Thyroid gland (tissue), 4 donors: ENCODE data around the gene NUP214. TPM values are rescaled to one million over a fixed set of nuclear protein-coding genes. Genes with fewer than 3 reads are reported as not detected.

Source experiments
- DNase-seq, 2 donors: peaks; one replicate each; pipeline ENCODE4 v3.0.0-alpha.2; 2019
- H3K27ac ChIP-seq, 3 donors: fragments of 200-600 bp; sonication (generic); 1 replicate in 2 of 3; 2 replicates in 1 of 3; pipeline ENCODE4 v1.5.1; 2016 to 2019; ENCODE audit warnings: mild to moderate bottlenecking in 1 of 3, moderate library complexity in 1 of 3
- H3K27me3 ChIP-seq: fragments of 200-600 bp; sonication (generic); one replicate; pipeline ENCODE4 v1.5.1; 2019
- H3K36me3 ChIP-seq, 2 donors: fragments of 200-600 bp; sonication (generic); one replicate each; pipeline ENCODE4 v1.5.1; 2016 to 2019
- H3K4me1 ChIP-seq, 2 donors: fragments of 200-600 bp; sonication (generic); one replicate each; pipeline ENCODE4 v1.5.1; 2017 to 2019
- H3K4me3 ChIP-seq, 3 donors: fragments of 200-600 bp; sonication (generic); replicated peaks in 1 of 3; 1 replicate in 2 of 3; 2 replicates in 1 of 3; pipeline ENCODE4 v1.5.1; 2016; ENCODE audit warnings: mild to moderate bottlenecking in 1 of 3
- H3K9me3 ChIP-seq: fragments of 200-600 bp; sonication (generic); one replicate; pipeline ENCODE4 v1.5.1; 2017
- POLR2A ChIP-seq, 2 donors: fragments of 450-650 bp; IDR thresholded peaks; one replicate each; pipeline ENCODE4 v1.6.1; 2017; ENCODE audit warnings: antibody characterized with exemption in 2 of 2, mild to moderate bottlenecking in 2 of 2, moderate library complexity in 1 of 2
- WGBS, 2 donors: methylation state at CpG; one replicate each; pipeline ENCODE4 v1.1.5; 2017; 5-methylcytosine and 5-hydroxymethylcytosine counted together
- intact Hi-C: fragments of 100-400 bp; cut with DNase I; formaldehyde crosslinking; loops from one replicate; pipeline ENCODE4 v1.15.1; 2023
- total RNA-seq, 4 donors: library from RNA; depleted of rRNA; stranded (reverse); fragments of >200 nt; gene quantifications; one replicate each; pipeline ENCODE4 v1.2.3, GENCODE V29; 2016
- TF ChIP-seq, protein P1 (sequence below), 6 experiments: fragments of 200-600 bp in 3 of 6; fragments of 450-650 bp in 3 of 6; sonication (generic) in 3 of 6; IDR thresholded peaks; one replicate each; pipeline ENCODE4 v1.5.1; 2016 to 2019; ENCODE audit warnings: antibody characterized with exemption in 6 of 6, mild to moderate bottlenecking in 2 of 6, inconsistent platforms in 1 of 6, moderate library complexity in 1 of 6

The NUP214 gene
- total RNA-seq, 4 donors from 2014 or later: 27.3 to 59.2 (median 46.6) TPM

DNA sequence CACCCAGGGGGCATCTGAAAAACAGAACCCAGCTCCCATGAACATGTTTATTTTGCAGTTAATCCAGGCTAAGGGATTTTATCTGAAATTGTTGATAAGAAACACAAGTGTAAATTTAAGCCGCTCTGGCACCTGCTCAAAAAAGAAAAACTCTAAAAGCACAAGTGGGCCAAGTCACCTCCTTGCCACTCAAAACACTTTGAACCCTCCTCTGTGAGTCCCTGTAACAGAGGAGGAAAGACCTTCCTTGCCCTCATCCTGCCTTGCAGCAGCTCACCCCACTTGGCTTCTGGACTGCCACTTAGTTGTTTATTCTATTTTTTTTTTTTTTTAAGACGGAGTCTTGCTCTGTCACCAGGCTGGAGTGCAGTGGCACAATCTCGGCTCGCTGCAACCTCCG lies 111.4 kb downstream of the NUP214 start:
- 55 to 65% methylated on average over 5 of the region's 5 CpGs for WGBS, 2 donors
- Histone ChIP-seq H3K27ac (no peak overlapping the region), H3K4me1 (peaks cover 15 to 17% of the 10 kb centered on the region in 2 donors), H3K9me3 (no peaks in the 10 kb centered on the region), H3K4me3 (no peak overlapping the region), H3K36me3 (peaks cover 17 to 20% of the 10 kb centered on the region in 2 donors), H3K27me3 (no peaks in the 10 kb centered on the region)
- intact Hi-C loops: no loop called here
- no peak for TF ChIP-seq POLR2A (IDR thresholded peaks at IDR 0.05)
- TF ChIP-seq, protein P1, sequence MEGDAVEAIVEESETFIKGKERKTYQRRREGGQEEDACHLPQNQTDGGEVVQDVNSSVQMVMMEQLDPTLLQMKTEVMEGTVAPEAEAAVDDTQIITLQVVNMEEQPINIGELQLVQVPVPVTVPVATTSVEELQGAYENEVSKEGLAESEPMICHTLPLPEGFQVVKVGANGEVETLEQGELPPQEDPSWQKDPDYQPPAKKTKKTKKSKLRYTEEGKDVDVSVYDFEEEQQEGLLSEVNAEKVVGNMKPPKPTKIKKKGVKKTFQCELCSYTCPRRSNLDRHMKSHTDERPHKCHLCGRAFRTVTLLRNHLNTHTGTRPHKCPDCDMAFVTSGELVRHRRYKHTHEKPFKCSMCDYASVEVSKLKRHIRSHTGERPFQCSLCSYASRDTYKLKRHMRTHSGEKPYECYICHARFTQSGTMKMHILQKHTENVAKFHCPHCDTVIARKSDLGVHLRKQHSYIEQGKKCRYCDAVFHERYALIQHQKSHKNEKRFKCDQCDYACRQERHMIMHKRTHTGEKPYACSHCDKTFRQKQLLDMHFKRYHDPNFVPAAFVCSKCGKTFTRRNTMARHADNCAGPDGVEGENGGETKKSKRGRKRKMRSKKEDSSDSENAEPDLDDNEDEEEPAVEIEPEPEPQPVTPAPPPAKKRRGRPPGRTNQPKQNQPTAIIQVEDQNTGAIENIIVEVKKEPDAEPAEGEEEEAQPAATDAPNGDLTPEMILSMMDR (IDR thresholded peaks at IDR 0.05): no peak
- DNase-seq: peak; percentile 26 to 29

DNA sequence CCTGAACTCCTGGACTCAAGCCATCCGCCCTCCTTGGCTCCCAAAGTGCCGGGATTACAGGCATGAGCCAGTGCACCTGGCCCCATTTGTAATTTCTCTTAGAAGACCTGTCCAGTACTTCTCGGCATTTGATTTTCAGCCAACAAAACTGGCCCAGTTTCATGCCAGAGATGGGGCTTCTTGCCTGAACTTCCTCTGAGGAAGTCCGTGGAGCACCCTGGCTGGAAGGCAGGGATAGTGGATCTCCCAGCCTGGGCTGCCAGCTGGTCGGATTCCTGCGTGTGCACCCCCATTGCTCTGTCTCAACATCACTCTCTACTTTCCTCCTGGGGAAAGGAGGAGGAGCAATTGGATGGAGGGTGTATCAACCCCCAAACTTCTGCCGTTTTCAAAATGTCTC lies 111.9 kb downstream of the NUP214 start:
- Histone ChIP-seq H3K27me3 (no peaks in the 10 kb centered on the region), H3K27ac (no peak overlapping the region), H3K9me3 (no peaks in the 10 kb centered on the region), H3K4me3 (no peak overlapping the region), H3K4me1 (peaks cover 15 to 17% of the 10 kb centered on the region in 2 donors), H3K36me3 (peaks cover 11 to 15% of the 10 kb centered on the region in 2 donors)
- peak; percentile 24 to 31 for DNase-seq
- 58 to 59% methylated on average over 6 to 7 of the region's 7 CpGs for WGBS, 2 donors
- intact Hi-C loops: no loop called here
- TF ChIP-seq, protein P1 (IDR thresholded peaks at IDR 0.05): no peak
- no peak for TF ChIP-seq POLR2A (IDR thresholded peaks at IDR 0.05)

DNA sequence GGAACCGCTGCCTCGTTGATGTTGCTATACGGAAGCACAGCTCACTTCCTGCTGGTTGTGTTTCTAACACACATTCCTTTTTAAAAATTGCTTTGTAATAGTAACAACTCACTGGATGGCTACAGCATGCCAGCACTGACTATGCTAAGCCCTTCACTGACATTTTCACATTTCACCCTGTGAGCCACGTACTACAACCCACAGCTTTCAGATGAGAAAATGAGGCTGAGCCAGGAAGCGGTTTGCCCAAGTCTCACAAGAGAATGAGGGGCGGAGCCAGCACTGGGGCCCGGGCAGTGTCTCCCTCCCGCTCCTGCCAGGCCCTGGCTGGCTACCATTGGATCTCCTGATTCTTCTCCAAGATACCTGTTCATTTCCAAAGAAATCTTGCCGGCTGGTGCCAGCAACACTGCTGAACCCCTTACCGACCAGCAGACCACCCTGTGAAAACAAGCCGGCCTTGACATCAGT lies 112.6 kb downstream of the NUP214 start:
- WGBS, 2 donors: 6 to 11% methylated on average over 11 of the region's 11 CpGs
- Histone ChIP-seq H3K4me1 (peaks cover 15 to 17% of the 10 kb centered on the region in 2 donors), H3K36me3 (peaks cover 7 to 10% of the 10 kb centered on the region in 2 donors), H3K27ac (peak overlapping the region in 1 of 3 donors; percentile 30), H3K27me3 (no peaks in the 10 kb centered on the region), H3K4me3 (no peak overlapping the region), H3K9me3 (no peaks in the 10 kb centered on the region)
- intact Hi-C loops: no loop called here
- TF ChIP-seq, protein P1 (IDR thresholded peaks at IDR 0.05): no peak
- peak; percentile 79 to 83 for DNase-seq

DNA sequence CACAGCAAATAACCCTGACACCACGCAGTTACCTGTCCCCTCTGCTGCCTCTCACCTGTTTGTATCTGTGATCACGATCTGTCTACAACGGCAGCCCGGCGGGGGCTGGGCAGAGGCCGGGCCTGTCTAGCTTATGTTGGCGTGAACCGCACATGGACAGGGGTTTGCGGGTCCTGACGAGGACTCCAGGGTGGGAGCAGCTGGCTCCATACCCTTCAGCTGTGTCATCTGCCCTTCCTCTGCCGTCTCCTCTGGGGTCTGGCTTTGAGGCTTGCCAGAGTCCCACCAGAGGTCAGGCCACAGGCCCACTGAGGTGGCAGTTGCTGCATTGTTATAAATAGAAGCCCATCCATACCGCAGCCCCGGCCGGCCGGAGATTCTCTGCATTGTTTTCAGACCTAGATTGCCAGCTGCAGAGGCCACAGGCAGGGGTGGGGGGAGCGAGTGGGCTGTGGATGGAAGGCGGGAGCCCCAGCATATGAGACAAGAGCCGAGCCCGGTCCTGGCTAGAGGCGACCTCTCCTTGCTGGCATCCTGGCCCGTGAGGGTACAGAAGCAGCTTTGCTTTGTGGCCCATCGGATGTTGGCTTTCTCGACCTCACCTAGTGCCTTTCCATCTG lies 113.1 kb downstream of the NUP214 start:
- peak overlapping the region in 1 of 3 donors; percentile 30 for H3K27ac ChIP-seq
- DNase-seq: no peak
- intact Hi-C loops: no loop called here
- peaks cover 4 to 7% of the 10 kb centered on the region in 2 donors for H3K36me3 ChIP-seq
- H3K9me3 ChIP-seq: no peaks in the 10 kb centered on the region
- TF ChIP-seq, protein P1 (IDR thresholded peaks at IDR 0.05): no peak
- no peak for TF ChIP-seq POLR2A (IDR thresholded peaks at IDR 0.05)
- H3K27me3 ChIP-seq: no peaks in the 10 kb centered on the region
- WGBS, 2 donors: 40 to 44% methylated on average over 16 to 22 of the region's 23 CpGs
- no peak overlapping the region for H3K4me3 ChIP-seq
- peaks cover 15 to 17% of the 10 kb centered on the region in 2 donors for H3K4me1 ChIP-seq

DNA sequence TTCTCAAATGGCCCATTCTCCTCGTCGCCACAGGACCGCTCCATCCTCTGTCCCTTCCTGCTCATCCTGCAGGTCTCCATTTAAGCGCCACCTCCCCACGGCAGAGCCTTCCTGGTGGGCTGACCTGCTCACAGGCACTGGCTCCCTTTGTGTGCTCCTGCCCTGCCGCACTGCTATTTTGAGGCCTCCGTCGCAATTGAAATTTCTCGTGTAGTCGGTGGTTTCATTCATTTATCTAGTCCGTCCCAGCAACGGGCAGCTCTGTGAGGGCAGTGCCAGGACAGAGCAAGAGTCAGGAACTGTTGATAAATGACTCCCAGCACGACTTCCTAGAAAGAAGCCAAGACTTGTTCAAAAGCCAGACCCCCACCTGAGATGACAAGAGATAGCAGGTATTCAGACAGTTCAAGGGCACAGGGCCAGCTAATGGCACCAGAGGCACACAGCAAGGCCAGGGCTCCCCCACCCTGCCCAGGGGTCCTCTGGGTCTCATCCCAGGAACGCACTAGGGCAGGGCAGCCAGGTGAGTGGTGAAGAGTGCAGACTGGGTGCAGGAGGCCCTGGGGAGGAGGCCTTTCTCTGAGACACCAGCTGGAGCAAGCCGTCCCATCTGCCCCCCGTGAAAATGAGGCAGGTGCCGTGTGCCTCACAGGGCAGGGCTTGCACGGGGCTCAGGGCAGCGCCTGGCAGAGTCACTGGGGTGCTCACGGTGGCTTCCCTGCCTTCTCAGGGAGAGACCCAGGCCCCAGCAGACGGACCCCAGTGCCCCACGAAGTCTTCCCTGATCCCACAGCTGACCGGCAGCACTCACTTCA lies 114.0 kb downstream of the NUP214 start:
- Histone ChIP-seq H3K4me1 (peaks cover 15 to 17% of the 10 kb centered on the region in 2 donors), H3K27ac (no peak overlapping the region), H3K36me3 (no peaks in the 10 kb centered on the region), H3K9me3 (no peaks in the 10 kb centered on the region), H3K4me3 (no peak overlapping the region), H3K27me3 (no peaks in the 10 kb centered on the region)
- TF ChIP-seq POLR2A (IDR thresholded peaks at IDR 0.05): no peak
- TF ChIP-seq, protein P1 (IDR thresholded peaks at IDR 0.05): no peak
- intact Hi-C loops: no loop called here
- DNase-seq: no peak
- 88 to 90% methylated on average over 17 to 18 of the region's 23 CpGs for WGBS, 2 donors
